ENCODE data around the gene DGKG.

The DGKG gene

DNA sequence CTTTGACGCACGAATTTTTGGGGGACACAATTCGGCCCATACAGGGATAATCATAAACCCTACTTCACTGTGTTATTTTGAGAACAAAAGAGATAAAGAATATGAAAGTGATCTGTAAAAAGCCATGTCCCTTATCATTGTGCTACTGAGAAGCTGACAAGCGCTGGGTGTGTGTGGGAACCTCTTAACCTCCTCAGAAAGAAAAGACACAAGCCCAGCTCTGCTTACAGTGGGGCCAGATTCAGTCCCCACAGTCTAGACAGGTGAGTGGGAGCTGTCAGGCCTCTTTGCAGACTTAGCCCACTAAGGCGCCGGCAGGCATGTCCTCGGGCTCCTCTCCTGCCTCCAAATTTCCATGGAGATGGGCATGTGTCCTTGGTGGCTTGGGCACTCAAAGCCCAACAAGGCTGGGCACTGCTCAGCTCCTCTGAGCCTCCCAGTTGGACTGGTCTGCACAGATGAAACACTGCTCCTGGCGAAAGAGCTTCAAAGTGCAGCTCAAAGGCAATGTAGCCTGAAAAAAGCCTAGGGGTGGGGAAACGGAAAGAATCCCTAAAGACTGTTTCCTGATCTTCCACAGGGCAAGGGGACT, 188.7 kb downstream of the DGKG start:
- H3K4me3 ChIP-seq (replicated peaks; ENCODE audit: low read depth, low read length): no peak overlapping the region
- no peak for DNase-seq (ENCODE audit: low read depth)
- TF ChIP-seq, protein P1, sequence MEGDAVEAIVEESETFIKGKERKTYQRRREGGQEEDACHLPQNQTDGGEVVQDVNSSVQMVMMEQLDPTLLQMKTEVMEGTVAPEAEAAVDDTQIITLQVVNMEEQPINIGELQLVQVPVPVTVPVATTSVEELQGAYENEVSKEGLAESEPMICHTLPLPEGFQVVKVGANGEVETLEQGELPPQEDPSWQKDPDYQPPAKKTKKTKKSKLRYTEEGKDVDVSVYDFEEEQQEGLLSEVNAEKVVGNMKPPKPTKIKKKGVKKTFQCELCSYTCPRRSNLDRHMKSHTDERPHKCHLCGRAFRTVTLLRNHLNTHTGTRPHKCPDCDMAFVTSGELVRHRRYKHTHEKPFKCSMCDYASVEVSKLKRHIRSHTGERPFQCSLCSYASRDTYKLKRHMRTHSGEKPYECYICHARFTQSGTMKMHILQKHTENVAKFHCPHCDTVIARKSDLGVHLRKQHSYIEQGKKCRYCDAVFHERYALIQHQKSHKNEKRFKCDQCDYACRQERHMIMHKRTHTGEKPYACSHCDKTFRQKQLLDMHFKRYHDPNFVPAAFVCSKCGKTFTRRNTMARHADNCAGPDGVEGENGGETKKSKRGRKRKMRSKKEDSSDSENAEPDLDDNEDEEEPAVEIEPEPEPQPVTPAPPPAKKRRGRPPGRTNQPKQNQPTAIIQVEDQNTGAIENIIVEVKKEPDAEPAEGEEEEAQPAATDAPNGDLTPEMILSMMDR (IDR thresholded peaks at IDR 0.05; ENCODE audit: low read length, missing control alignments): no peak

DNA sequence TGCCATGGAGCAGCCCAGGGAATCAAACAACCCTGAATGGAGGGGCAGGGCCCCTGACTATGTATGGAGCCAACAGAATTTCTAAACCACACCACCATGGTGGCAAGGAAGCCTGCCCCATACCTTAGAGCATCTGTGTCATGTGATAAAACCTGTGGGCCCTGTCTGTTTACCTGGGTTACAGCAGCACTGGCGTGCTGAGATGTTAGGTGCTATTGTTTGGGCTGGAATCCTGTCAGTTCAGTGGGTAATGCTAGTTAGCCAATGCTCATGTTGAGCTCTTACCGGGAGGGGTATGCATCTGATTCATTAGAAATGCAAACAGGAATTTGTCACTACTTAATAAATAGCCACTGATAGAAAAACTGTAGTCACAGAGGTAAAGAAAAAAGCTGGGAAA, 189.7 kb downstream of the DGKG start:
- DNase-seq (ENCODE audit: low read depth): no peak
- TF ChIP-seq, protein P1 (IDR thresholded peaks at IDR 0.05; ENCODE audit: low read length, missing control alignments): no peak
- H3K4me3 ChIP-seq (replicated peaks; ENCODE audit: low read depth, low read length): no peak overlapping the region

DNA sequence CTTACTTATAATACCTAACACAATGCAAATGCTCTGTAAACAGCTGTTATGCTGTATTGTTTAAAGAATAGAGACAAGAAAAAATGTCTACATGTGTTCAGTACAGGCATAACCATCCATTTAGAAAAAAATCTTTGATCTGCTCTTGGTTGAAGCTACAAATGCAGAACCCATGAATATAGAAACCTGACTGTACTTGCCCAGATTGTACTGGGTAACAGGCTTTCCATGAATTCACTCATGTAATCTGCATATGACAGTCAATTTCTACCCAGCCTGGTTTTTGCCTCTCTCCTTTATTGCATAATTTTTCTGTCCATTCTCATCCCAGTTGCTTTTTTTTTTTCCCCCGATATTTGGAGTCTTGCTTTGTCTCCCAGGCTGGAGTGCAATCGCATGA, 190.5 kb downstream of the DGKG start:
- no peak for DNase-seq (ENCODE audit: low read depth)
- no peak overlapping the region for H3K4me3 ChIP-seq (replicated peaks; ENCODE audit: low read depth, low read length)
- TF ChIP-seq, protein P1 (IDR thresholded peaks at IDR 0.05; ENCODE audit: low read length, missing control alignments): no peak

DNA sequence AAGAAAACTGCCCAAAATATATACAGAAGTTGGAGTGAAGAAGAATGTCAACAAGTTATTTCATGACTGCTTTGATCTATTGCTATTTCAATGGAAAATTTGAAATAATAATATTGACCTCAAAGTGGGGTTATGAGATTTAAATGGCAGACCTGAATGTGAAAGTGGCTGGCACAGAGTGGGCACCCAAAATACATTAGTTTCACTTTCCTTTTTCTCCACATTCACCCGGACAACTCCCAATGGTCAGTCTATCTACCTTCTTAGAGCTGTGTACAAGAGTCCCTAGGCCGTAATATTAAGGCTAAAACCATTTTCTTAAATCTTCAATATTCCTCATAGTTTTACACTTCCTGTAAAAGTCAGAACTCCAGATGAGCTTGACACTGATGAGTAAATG, 191.5 kb downstream of the DGKG start:
- no peak for DNase-seq (ENCODE audit: low read depth)
- TF ChIP-seq, protein P1 (IDR thresholded peaks at IDR 0.05; ENCODE audit: low read length, missing control alignments): no peak
- no peak overlapping the region for H3K4me3 ChIP-seq (replicated peaks; ENCODE audit: low read depth, low read length)

DNA sequence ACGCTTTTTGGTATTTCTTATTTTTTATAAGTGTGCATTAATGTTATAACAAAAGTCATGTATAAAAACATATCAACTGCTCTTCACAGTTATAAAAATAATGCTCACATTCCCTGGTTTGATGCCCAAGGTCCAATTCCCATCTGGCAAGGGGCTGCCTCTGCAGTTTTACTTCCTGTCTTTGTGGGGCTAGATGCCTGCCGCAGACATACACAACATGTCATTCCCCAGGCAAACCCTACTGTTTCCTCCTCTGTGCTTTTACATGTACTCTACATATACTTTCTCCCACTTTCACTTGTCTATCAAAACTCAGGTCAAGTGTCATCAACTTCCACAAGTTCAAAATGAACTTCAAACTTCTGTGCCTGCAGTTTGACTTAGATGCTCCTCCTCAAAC, 192.7 kb downstream of the DGKG start:
- TF ChIP-seq, protein P1 (IDR thresholded peaks at IDR 0.05; ENCODE audit: low read length, missing control alignments): no peak
- no peak for DNase-seq (ENCODE audit: low read depth)
- H3K4me3 ChIP-seq (replicated peaks; ENCODE audit: low read depth, low read length): no peak overlapping the region

DNA sequence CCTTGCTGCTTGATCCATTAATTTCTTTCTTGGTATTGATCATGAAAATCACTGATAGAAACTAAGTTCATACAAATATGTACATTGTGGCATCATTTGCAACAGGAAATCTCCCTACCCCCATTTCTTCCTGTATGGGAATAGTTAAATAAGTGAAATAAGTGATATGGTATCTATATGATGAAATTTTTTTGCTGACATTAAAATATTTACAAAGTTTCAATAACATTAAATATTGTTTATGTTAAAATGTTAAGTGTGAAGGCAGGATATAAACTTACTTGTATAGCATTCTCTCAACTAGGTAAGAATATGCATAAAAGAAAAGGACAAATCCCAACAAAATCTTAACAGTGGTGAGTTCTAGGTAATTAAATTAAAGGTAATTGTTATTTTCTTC, 193.1 kb downstream of the DGKG start:
- no peak for DNase-seq (ENCODE audit: low read depth)
- H3K4me3 ChIP-seq (replicated peaks; ENCODE audit: low read depth, low read length): no peak overlapping the region
- TF ChIP-seq, protein P1 (IDR thresholded peaks at IDR 0.05; ENCODE audit: low read length, missing control alignments): no peak

DNA sequence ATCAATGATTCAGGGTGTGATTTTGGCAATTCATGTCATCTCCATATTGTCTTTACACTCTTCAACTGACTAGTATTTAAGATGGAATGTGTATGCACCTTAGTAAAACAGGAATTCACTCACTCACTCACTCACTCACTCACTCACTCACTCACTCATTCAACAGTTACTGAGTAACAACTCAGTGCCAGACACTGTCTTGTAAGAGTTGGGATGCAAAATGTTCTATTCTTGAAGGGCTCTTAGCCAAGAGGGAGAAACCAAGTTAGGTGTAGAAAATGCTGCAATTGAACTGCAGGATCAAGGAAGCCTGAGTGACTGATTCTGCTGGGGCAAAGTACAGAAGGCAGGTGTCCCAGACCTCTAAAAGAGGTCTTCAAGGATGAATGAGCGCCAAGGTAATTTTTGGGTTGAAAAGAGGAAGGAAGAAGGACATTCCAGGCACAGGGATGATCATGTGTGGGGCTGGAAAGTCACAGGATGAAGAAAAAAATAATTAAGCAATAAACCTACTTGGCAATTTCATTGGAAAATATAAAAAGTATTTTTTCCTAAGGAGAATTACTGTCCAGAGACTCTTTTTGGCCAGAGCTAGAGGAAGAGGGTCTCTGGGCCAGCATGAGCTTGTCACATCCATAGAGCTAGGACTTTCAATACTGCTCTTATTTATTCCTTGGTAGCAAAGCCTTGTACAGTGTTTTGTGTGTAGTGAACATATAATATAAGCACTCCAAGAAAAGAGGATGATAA, 194.2 kb downstream of the DGKG start:
- TF ChIP-seq, protein P1 (IDR thresholded peaks at IDR 0.05; ENCODE audit: low read length, missing control alignments): no peak
- no peak for DNase-seq (ENCODE audit: low read depth)
- no peak overlapping the region for H3K4me3 ChIP-seq (replicated peaks; ENCODE audit: low read depth, low read length)

All from fibroblast of pulmonary artery (primary cell).